BJ (cell line): ENCODE results near the gene LRFN4. TPM values are rescaled to one million over a fixed set of nuclear protein-coding genes. Genes with fewer than 3 reads are reported as not detected.

Experiments
- CTCF ChIA-PET: fragments of 350-600 bp; formaldehyde crosslinking; extraction: SDS; loops from one replicate; lab custom pipeline; 2021; ENCODE audit warnings: antibody characterized with exemption, inconsistent platforms; lab: Yijun Ruan, JAX
- POLR2A ChIA-PET: fragments of 300-600 bp; sonication (Branson Sonifier 250); formaldehyde crosslinking; extraction: SDS; loops from one replicate; lab custom pipeline; 2021; ENCODE audit warnings: antibody characterized with exemption; lab: Charles Lee
- DNase-seq: peaks from one replicate; pipeline ENCODE4 v3.0.0-alpha.2; 2011; ENCODE audit warnings: low read depth
- H3K27me3 ChIP-seq: 2 replicates; pipeline ENCODE4 v1.6.0; 2011; ENCODE audit warnings: low read length; ENCODE audit not compliant: control insufficient read depth, insufficient read depth
- H3K36me3 ChIP-seq: 2 replicates; pipeline ENCODE4 v1.5.1; 2011; ENCODE audit warnings: low read length; ENCODE audit not compliant: control insufficient read depth, insufficient read depth
- H3K4me3 ChIP-seq: 2 replicates; pipeline ENCODE4 v1.5.1; 2011; ENCODE audit warnings: low read depth, mild to moderate bottlenecking, control low read depth, low read length
- polyA plus RNA-seq: library from polyadenylated mRNA; depleted of rRNA; stranded (reverse); fragments of >200 nt; gene quantifications from 2 replicates; pipeline ENCODE4 v1.2.3, GENCODE V29; 2011
- TF ChIP-seq, protein P1 (sequence below): IDR thresholded peaks from 2 replicates; pipeline ENCODE4 v1.5.1; 2011; ENCODE audit warnings: low read depth, mild to moderate bottlenecking, control low read depth, inconsistent platforms, low read length, moderate library complexity; ENCODE audit not compliant: insufficient read depth

LRFN4 gene
- polyA plus RNA-seq, 1 experiment: 15.8 TPM

DNA sequence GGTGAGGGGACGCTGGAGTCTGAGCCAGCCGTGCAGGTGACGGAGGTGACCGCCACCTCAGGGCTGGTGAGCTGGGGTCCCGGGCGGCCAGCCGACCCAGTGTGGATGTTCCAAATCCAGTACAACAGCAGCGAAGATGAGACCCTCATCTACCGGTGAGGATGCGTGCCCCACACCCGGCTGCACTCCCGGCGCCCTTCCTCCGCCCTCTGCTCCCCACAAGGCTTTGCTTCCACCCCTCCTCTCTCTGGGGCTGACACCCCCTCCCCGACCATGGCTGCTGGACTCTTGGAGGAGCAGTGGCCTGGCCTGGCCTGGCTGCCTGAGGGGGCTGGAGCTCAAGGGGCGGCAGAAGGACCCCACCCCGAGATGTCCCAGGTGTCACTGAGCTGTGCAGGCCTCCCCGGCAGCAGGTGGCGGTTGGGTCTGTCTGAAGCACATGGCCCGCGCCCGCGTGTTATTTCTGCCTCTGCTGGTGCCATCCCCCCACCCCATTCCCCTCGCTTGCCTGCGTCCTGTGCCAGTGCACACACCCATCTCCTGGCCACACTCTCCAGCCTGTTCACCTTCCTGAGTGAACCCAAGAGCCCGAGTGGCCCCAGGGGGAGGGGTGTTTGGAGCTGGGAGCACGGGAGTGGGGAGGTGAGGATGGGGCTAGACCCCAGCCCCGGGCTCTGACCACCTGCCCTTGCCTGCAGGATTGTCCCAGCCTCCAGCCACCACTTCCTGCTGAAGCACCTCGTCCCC is 2.2 kb downstream of the LRFN4 start:
- Histone ChIP-seq H3K36me3 (peaks cover 8% of the 10 kb centered on the region), H3K4me3 (no peak overlapping the region), H3K27me3 (no peaks in the 10 kb centered on the region)
- ChIA-PET CTCF (interaction anchor here (1.0 kb wide), 1 partner anchor 24 kb away, joined by 3 read pairs; no protein-coding TSS in a partner anchor), POLR2A (no interaction called here)
- no peak for DNase-seq
- TF ChIP-seq, protein P1, sequence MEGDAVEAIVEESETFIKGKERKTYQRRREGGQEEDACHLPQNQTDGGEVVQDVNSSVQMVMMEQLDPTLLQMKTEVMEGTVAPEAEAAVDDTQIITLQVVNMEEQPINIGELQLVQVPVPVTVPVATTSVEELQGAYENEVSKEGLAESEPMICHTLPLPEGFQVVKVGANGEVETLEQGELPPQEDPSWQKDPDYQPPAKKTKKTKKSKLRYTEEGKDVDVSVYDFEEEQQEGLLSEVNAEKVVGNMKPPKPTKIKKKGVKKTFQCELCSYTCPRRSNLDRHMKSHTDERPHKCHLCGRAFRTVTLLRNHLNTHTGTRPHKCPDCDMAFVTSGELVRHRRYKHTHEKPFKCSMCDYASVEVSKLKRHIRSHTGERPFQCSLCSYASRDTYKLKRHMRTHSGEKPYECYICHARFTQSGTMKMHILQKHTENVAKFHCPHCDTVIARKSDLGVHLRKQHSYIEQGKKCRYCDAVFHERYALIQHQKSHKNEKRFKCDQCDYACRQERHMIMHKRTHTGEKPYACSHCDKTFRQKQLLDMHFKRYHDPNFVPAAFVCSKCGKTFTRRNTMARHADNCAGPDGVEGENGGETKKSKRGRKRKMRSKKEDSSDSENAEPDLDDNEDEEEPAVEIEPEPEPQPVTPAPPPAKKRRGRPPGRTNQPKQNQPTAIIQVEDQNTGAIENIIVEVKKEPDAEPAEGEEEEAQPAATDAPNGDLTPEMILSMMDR: no peak

DNA sequence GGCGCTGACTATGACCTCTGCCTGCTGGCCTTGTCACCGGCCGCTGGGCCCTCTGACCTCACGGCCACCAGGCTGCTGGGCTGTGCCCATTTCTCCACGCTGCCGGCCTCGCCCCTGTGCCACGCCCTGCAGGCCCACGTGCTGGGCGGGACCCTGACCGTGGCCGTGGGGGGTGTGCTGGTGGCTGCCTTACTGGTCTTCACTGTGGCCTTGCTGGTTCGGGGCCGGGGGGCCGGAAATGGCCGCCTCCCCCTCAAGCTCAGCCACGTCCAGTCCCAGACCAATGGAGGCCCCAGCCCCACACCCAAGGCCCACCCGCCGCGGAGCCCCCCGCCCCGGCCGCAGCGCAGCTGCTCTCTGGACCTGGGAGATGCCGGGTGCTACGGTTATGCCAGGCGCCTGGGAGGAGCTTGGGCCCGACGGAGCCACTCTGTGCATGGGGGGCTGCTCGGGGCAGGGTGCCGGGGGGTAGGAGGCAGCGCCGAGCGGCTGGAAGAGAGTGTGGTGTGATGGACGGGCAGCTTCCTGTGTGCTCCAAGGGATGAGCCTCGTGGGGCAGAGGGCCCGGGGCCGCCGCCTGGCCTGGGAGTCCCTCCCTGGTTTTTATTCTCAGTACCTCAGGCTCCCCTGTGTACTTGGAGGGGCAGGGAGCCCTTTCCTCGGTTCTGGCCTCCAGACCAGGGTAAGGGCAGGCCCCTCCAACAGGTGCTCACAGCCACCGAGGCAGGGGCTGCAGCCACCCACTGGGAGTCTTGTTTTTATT is 3.0 kb downstream of the LRFN4 start:
- Histone ChIP-seq H3K27me3 (no peaks in the 10 kb centered on the region), H3K4me3 (no peak overlapping the region), H3K36me3 (peaks cover 8% of the 10 kb centered on the region)
- no peak for DNase-seq
- ChIA-PET POLR2A (no interaction called here), CTCF (interaction anchor here (1.0 kb wide), 1 partner anchor 23 kb away, joined by 3 read pairs; no protein-coding TSS in a partner anchor)
- TF ChIP-seq, protein P1: no peak

DNA sequence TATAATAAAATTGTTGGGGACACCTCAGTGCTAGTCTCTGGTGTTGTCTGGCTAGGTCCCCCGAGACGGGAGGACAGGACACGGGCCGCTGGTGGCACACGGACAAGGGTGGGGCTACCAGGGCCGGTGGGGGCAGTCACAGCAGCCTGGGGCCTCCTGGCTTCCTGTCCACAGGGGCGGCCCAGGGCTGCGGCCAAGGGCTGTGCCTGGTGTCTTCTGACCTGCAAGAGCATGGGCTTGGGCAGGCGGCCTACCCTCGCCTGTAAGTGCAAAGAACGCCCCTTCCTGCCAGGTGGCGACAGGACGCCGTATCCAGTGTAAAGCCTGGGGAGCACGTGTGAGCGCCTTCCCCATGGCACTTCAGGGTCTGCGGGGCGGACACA is 3.6 kb downstream of the LRFN4 start:
- no peak overlapping the region for H3K4me3 ChIP-seq
- H3K27me3 ChIP-seq: no peaks in the 10 kb centered on the region
- TF ChIP-seq, protein P1: no peak
- CTCF ChIA-PET: no interaction called here
- DNase-seq: no peak
- peaks cover 8% of the 10 kb centered on the region for H3K36me3 ChIP-seq
- POLR2A ChIA-PET: no interaction called here

DNA sequence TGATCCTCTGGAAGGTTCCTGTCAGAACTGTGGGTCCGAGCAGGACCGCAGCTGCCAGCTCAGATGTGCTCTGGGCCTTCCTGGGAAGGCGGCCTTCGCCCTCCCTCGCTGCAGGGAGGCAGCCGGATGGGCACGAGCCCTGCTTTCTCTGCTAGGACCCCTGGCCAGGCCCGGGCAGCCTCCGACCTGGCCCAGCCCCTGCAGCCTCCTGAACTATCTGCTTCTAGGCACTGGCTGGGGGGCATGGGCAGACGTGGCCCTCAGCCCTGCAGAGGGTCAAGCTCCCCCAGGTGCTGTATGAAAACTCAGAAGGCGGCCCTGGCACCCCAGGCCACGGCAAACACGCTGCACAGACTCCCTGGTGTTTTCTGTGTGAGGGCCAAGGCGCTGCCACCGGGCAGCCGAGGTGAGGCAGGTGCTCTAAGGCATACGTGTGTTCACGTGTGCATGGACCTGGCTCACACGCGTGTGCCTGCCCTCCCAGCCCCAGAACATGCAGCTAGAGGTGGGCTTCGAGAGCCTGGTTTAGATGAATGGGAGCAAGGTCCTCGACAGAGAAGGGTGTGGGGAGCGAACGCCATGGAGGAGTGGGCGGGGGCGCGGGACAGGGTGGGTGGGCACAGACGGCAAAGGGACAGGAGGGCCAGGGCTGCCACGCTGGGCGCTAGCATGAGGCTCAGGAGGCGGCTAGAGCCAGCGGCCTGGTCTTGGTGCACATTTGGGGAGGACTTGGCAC is 4.3 kb downstream of the LRFN4 start:
- H3K4me3 ChIP-seq: no peak overlapping the region
- no peaks in the 10 kb centered on the region for H3K27me3 ChIP-seq
- DNase-seq: no peak
- peaks cover 8% of the 10 kb centered on the region for H3K36me3 ChIP-seq
- TF ChIP-seq, protein P1: no peak
- POLR2A ChIA-PET: no interaction called here
- CTCF ChIA-PET: no interaction called here
